Neural cell (in vitro differentiated cells): Measurements from ENCODE around the gene PHACTR4.

Experiments
- CTCF ChIP-seq: fragments of 450-650 bp; IDR thresholded peaks from 2 replicates; pipeline ENCODE4 v1.5.1; 2014; ENCODE audit warnings: antibody characterized with exemption, mild to moderate bottlenecking, moderate library complexity; ENCODE audit not compliant: poor library complexity, severe bottlenecking
- POLR2AphosphoS5 ChIP-seq: IDR thresholded peaks from 2 replicates; pipeline ENCODE4 v1.6.1; 2012
- RAD21 ChIP-seq: fragments of 450-650 bp; conservative IDR thresholded peaks from 2 replicates; pipeline ENCODE4 v1.6.1; 2014; ENCODE audit warnings: antibody characterized with exemption, mild to moderate bottlenecking, moderate library complexity
- REST ChIP-seq: IDR thresholded peaks from 2 replicates; pipeline ENCODE4 v1.6.1; 2012; ENCODE audit warnings: borderline replicate concordance

- TF ChIP-seq CTCF = no peak
- no peak for TF ChIP-seq RAD21
- no peak for TF ChIP-seq REST
- TF ChIP-seq POLR2AphosphoS5 = no peak
Measured at GRCh38 chr1:28411656-28412055, 42.1 kb downstream of the PHACTR4 start.
